Endothelial cell of umbilical vein (primary cell): ENCODE results near the gene IL32. TPM values are rescaled to one million over a fixed set of nuclear protein-coding genes. Genes with fewer than 3 reads are reported as not detected.

ENCODE experiments used
- BruUV-seq: library from RNA; stranded (reverse); fragments of 400-500 nt; replicated peaks from 2 replicates; lab custom pipeline; 2021; lab: Mats Ljungman, UMichigan
- CTCF ChIA-PET: fragments of 300-600, 350-600 bp; sonication (Branson Sonifier 250); formaldehyde crosslinking; loops from one replicate; lab custom pipeline; 2021; ENCODE audit warnings: antibody characterized with exemption, inconsistent platforms; lab: Charles Lee
- POLR2A ChIA-PET: fragments of 300-600, 350-600 bp; sonication (Branson Sonifier 250); formaldehyde crosslinking; loops from one replicate; lab custom pipeline; 2021; ENCODE audit warnings: antibody characterized with exemption, inconsistent platforms; lab: Charles Lee
- DNase-seq: peaks from one replicate; pipeline ENCODE4 v3.0.0-alpha.2; 2011; ENCODE audit warnings: low read depth, low spot score
- FAIRE-seq: peaks from 2 replicates; lab custom pipeline; 2011; peaks lifted over from hg19 to GRCh38; lab: Jason Lieb, UNC
- H2AFZ ChIP-seq: 2 replicates; pipeline ENCODE4 v1.6.0; 2012; ENCODE audit warnings: low read depth, low read length, control low read depth, inconsistent platforms
- H3K27ac ChIP-seq: 2 replicates; pipeline ENCODE4 v1.5.1; 2011; ENCODE audit warnings: low read depth, mild to moderate bottlenecking, control low read depth, low read length, moderate library complexity; ENCODE audit not compliant: insufficient read depth
- H3K27me3 ChIP-seq, 2 experiments: 2 replicates each; pipeline versions ENCODE4 v1.6.0 to v1.6.1; 2011; ENCODE audit warnings: low read length in 2 of 2, mixed read lengths in 1 of 2; ENCODE audit not compliant: control insufficient read depth in 2 of 2, insufficient read depth in 2 of 2
- H3K36me3 ChIP-seq, 2 experiments: 2 replicates in 1 of 2; 3 replicates in 1 of 2; pipeline ENCODE4 v1.5.1; 2011; ENCODE audit warnings: low read length in 2 of 2, mild to moderate bottlenecking in 1 of 2, moderate library complexity in 1 of 2; ENCODE audit not compliant: control insufficient read depth in 2 of 2, insufficient read depth in 2 of 2; ENCODE audit errors: extremely low read depth in 1 of 2
- H3K4me1 ChIP-seq: 3 replicates; pipeline ENCODE4 v1.5.1; 2011; ENCODE audit warnings: mild to moderate bottlenecking, low read length; ENCODE audit not compliant: control insufficient read depth, insufficient read depth; ENCODE audit errors: extremely low read depth
- H3K4me2 ChIP-seq: 2 replicates; pipeline ENCODE4 v1.6.1; 2011; ENCODE audit warnings: low read length, control low read depth, mixed read lengths; ENCODE audit not compliant: insufficient read depth
- H3K4me3 ChIP-seq, 3 experiments: fragments of 200-600 bp in 1 of 3; sonication (generic), shearing (Covaris generic) in 1 of 3; replicated peaks in 1 of 3; 2 replicates each; pipeline ENCODE4 v1.5.1; 2011 to 2016; ENCODE audit warnings: control low read depth in 3 of 3, low read length in 3 of 3, mild to moderate bottlenecking in 2 of 3, inconsistent platforms in 1 of 3, low read depth in 1 of 3, moderate library complexity in 1 of 3; ENCODE audit not compliant: insufficient read depth in 1 of 3
- H3K79me2 ChIP-seq: 2 replicates; pipeline ENCODE4 v1.6.0; 2012; ENCODE audit warnings: low read length, inconsistent platforms; ENCODE audit not compliant: control insufficient read depth, insufficient read depth
- H3K9ac ChIP-seq: replicated peaks from 2 replicates; pipeline ENCODE3; 2011; ENCODE audit warnings: low read length, control low read depth; ENCODE audit not compliant: insufficient read depth; ENCODE audit errors: extremely low read depth
- H3K9me1 ChIP-seq: replicated peaks from 3 replicates; pipeline ENCODE4 v1.6.0; 2011; ENCODE audit warnings: mild to moderate bottlenecking, low read length; ENCODE audit not compliant: control insufficient read depth, insufficient read depth; ENCODE audit errors: extremely low read depth
- H3K9me3 ChIP-seq: replicated peaks from 2 replicates; pipeline ENCODE4 v1.5.1; 2012; ENCODE audit warnings: low read length, inconsistent platforms; ENCODE audit not compliant: control insufficient read depth, insufficient read depth
- H4K20me1 ChIP-seq: replicated peaks from 2 replicates; pipeline ENCODE3; 2011; ENCODE audit warnings: mild to moderate bottlenecking, low read length; ENCODE audit not compliant: control insufficient read depth, insufficient read depth; ENCODE audit errors: extremely low read depth
- EZH2 ChIP-seq: IDR thresholded peaks from 2 replicates; pipeline ENCODE4 v1.6.1; 2012; ENCODE audit warnings: borderline replicate concordance, low read depth, mild to moderate bottlenecking, moderate library complexity, low read length, inconsistent platforms; ENCODE audit not compliant: severe bottlenecking
- FOS ChIP-seq: IDR thresholded peaks from 2 replicates; pipeline ENCODE4 v1.6.1; 2011; ENCODE audit warnings: mild to moderate bottlenecking, low read length, moderate library complexity, borderline replicate concordance; ENCODE audit not compliant: insufficient read depth
- GATA2 ChIP-seq: IDR thresholded peaks from 2 replicates; pipeline ENCODE4 v1.7.0; 2011; ENCODE audit warnings: low read depth, mild to moderate bottlenecking, moderate library complexity, mixed read lengths, low read length; ENCODE audit not compliant: insufficient read length, insufficient read depth
- JUN ChIP-seq: IDR thresholded peaks from 2 replicates; pipeline ENCODE4 v1.6.1; 2011; ENCODE audit warnings: borderline replicate concordance, low read depth; ENCODE audit not compliant: insufficient read length, insufficient read depth
- MAX ChIP-seq: IDR thresholded peaks from 2 replicates; pipeline ENCODE4 v1.6.1; 2011; ENCODE audit not compliant: insufficient read depth, insufficient read length
- MYC ChIP-seq: IDR thresholded peaks from one replicate; pipeline ENCODE4 v1.6.1; 2011; ENCODE audit warnings: mild to moderate bottlenecking, low read depth, low read length
- POLR2A ChIP-seq: IDR thresholded peaks from 2 replicates; pipeline ENCODE4 v1.6.1; 2012; ENCODE audit warnings: low read depth, mild to moderate bottlenecking, control low read depth, low read length
- POLR2AphosphoS5 ChIP-seq: IDR thresholded peaks from 2 replicates; pipeline ENCODE4 v1.6.1; 2012; ENCODE audit warnings: low read depth, mild to moderate bottlenecking, control low read depth, low read length, moderate library complexity; ENCODE audit not compliant: insufficient read depth
- dilution Hi-C: fragments of 300-500 bp; cut with MboI; formaldehyde crosslinking; loops from one replicate; pipeline ENCODE4 v1.15.0; 2019; ENCODE audit warnings: low sequenced_read_pairs; ENCODE audit not compliant: extremely low pct_ligation_motif_present
- intact Hi-C: fragments of 100-400 bp; cut with micrococcal nuclease; formaldehyde crosslinking; loops from one replicate; pipeline ENCODE4 v1.10.0; 2022
- polyA plus RNA-seq, 4 experiments: library from polyadenylated mRNA; depleted of rRNA in 3 of 4; stranded (reverse) in 3 of 4; unstranded in 1 of 4; fragments of >200 nt; gene quantifications; 2 replicates each; pipeline versions ENCODE4 v1.2.1 to v1.2.3, GENCODE V29; 2011 to 2012; ENCODE audit warnings: missing spikeins in 1 of 4
- total RNA-seq: library from RNA; stranded (reverse); gene quantifications from 2 replicates; pipeline ENCODE4 v1.2.3, GENCODE V29; 2021
- TF ChIP-seq, protein P1 (sequence below), 2 donors: IDR thresholded peaks; 1 replicate in 1 of 2; 2 replicates in 1 of 2; pipeline ENCODE4 v1.5.1; 2011; ENCODE audit warnings: low read length in 2 of 2, mild to moderate bottlenecking in 2 of 2, moderate library complexity in 2 of 2, control low read depth in 1 of 2, inconsistent platforms in 1 of 2, low read depth in 1 of 2; ENCODE audit not compliant: insufficient read depth in 1 of 2; ENCODE audit errors: extremely low read depth in 1 of 2

Gene IL32
- total and polyA plus RNA-seq, 2 donors (not counting 3 experiments of a cell fraction or from before 2014, with no cell fraction given): 55.7 to 336 TPM

DNA sequence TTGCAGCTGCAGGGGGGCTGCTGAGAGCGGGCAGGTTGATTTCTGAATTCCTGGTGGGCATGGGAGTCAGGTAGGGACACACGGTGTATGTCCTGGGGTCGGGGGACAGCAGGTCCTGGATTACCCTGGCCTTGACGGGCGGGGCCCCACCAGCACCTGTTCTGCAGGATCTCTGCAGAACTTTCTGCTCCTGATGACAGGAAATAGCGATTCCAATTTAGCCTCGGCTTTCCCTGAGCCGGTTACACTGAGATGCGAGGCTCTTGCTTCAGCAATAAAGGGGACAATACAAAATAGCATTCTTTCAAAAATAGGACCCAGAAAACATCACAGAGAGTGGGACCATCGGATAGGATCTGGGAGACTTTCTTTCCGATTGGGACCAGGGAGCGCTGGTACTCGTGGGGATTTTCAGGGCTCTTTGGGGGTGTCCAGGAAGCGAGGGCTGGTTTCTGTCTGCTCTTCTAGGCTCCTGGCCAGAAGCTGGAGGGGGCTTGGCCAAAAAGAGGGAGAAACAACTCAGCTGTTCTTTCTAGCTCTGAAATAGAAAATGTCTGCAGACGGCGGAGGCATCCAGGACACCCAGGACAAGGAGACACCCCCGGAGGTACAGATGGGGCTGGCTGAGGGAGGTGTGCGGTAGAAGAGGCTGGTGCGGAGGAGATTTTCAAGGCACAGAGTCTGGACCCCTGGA, 47.6 kb downstream of the IL32 start:
- no peaks in the 10 kb centered on the region for H3K9me3 ChIP-seq
- no TSS peak for BruUV-seq
- peak overlapping the region; percentile 44 to 78 (median 59) for H3K4me3 ChIP-seq
- H3K27ac ChIP-seq: no peak overlapping the region
- H3K9me1 ChIP-seq: no peaks in the 10 kb centered on the region
- dilution Hi-C loops: no loop called here
- TF ChIP-seq, protein P1, sequence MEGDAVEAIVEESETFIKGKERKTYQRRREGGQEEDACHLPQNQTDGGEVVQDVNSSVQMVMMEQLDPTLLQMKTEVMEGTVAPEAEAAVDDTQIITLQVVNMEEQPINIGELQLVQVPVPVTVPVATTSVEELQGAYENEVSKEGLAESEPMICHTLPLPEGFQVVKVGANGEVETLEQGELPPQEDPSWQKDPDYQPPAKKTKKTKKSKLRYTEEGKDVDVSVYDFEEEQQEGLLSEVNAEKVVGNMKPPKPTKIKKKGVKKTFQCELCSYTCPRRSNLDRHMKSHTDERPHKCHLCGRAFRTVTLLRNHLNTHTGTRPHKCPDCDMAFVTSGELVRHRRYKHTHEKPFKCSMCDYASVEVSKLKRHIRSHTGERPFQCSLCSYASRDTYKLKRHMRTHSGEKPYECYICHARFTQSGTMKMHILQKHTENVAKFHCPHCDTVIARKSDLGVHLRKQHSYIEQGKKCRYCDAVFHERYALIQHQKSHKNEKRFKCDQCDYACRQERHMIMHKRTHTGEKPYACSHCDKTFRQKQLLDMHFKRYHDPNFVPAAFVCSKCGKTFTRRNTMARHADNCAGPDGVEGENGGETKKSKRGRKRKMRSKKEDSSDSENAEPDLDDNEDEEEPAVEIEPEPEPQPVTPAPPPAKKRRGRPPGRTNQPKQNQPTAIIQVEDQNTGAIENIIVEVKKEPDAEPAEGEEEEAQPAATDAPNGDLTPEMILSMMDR (IDR thresholded peaks at IDR 0.05; ENCODE audit: extremely low read depth in 1 of 2, insufficient read depth in 1 of 2, low read depth in 1 of 2, low read length in 2 of 2): no peak
- TF ChIP-seq FOS: no peak
- no peak for TF ChIP-seq JUN
- no peak for TF ChIP-seq MYC
- no peak for TF ChIP-seq POLR2AphosphoS5
- no peak for TF ChIP-seq POLR2A
- TF ChIP-seq GATA2: no peak
- TF ChIP-seq MAX: no peak
- TF ChIP-seq EZH2: no peak
- H3K79me2 ChIP-seq: peaks cover 13% of the 10 kb centered on the region
- H2AFZ ChIP-seq: peak overlapping the region; percentile 3
- ChIA-PET POLR2A (no interaction called here), CTCF (interaction anchor here (0.6 to 3.9 kb wide), 11 partner anchors 11 to 85 kb away, joined by 3 to 38 read pairs (median 12); partner anchors contain the start of genes ZNF213 and ZSCAN10)
- intact Hi-C loops: loop anchor here (1.0 kb wide), 1 partner anchor 10 kb away; no protein-coding TSS in a partner anchor
- H3K4me1 ChIP-seq: peaks cover 18% of the 10 kb centered on the region
- peaks cover 0 to 11% of the 10 kb centered on the region in 2 experiments for H3K36me3 ChIP-seq
- H4K20me1 ChIP-seq: no peaks in the 10 kb centered on the region
- peak overlapping the region; percentile 75 for H3K4me2 ChIP-seq
- H3K27me3 ChIP-seq: no peaks in the 10 kb centered on the region
- H3K9ac ChIP-seq: peak overlapping the region; percentile 54
- FAIRE-seq (no peak), DNase-seq (no peak)
